Measurements from ENCODE around the gene TIAM2.

The TIAM2 gene

GRCh38 chr6:154977588-154977987 is 17.5 kb upstream of the TIAM2 start:
- no peak for DNase-seq (ENCODE audit: extremely low read depth, low read depth)
- TF ChIP-seq CTCF (IDR thresholded peaks at IDR 0.05; ENCODE audit: low read depth, low read length, missing control alignments) = no peak
- no peak overlapping the region for H3K4me3 ChIP-seq (replicated peaks; ENCODE audit: low read depth, low read length)

- no peak overlapping the region for H3K4me3 ChIP-seq (replicated peaks; ENCODE audit: low read depth, low read length)
- TF ChIP-seq CTCF (IDR thresholded peaks at IDR 0.05; ENCODE audit: low read depth, low read length, missing control alignments) = no peak
- DNase-seq (ENCODE audit: extremely low read depth, low read depth) = no peak
Measured at GRCh38 chr6:154980273-154981078, 14.6 kb upstream of the TIAM2 start.

GRCh38 chr6:154981079-154981870 is 13.8 kb upstream of the TIAM2 start:
- DNase-seq (ENCODE audit: extremely low read depth, low read depth) = no peak
- no peak overlapping the region for H3K4me3 ChIP-seq (replicated peaks; ENCODE audit: low read depth, low read length)
- no peak for TF ChIP-seq CTCF (IDR thresholded peaks at IDR 0.05; ENCODE audit: low read depth, low read length, missing control alignments)

- H3K4me3 ChIP-seq (replicated peaks; ENCODE audit: low read depth, low read length) = no peak overlapping the region
- no peak for DNase-seq (ENCODE audit: extremely low read depth, low read depth)
- no peak for TF ChIP-seq CTCF (IDR thresholded peaks at IDR 0.05; ENCODE audit: low read depth, low read length, missing control alignments)
Measured at GRCh38 chr6:154984146-154984545, 11.0 kb upstream of the TIAM2 start.

GRCh38 chr6:154986787-154987235 is 8.3 kb upstream of the TIAM2 start:
- TF ChIP-seq CTCF (IDR thresholded peaks at IDR 0.05; ENCODE audit: low read depth, low read length, missing control alignments) = no peak
- H3K4me3 ChIP-seq (replicated peaks; ENCODE audit: low read depth, low read length) = no peak overlapping the region
- DNase-seq (ENCODE audit: extremely low read depth, low read depth) = no peak

GRCh38 chr6:154989448-154989847 is 5.7 kb upstream of the TIAM2 start:
- no peak overlapping the region for H3K4me3 ChIP-seq (replicated peaks; ENCODE audit: low read depth, low read length)
- no peak for DNase-seq (ENCODE audit: extremely low read depth, low read depth)
- TF ChIP-seq CTCF (IDR thresholded peaks at IDR 0.05; ENCODE audit: low read depth, low read length, missing control alignments) = no peak

Data from HFF-Myc (cell line).